Measurements from ENCODE around the gene ATP8B4.

ATP8B4 gene

DNA sequence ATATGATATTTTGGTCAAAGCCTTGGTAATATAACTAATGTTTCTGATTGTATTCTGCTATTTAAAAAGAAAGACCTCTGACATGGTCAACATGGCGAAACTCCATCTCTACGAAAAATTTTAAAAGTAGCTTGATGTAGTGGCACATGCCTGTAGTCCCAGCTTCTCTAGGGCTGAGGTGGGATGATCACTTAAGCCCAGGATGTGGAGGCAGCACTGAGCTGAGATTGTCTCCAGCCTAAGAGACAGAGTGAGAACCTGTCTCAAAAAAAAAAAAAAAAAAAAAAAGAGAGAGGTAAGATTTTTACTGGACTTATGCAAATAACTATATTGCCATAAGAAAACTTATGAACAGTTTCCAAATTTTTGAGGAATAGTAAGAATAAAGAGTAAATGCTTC lies 32.4 kb upstream of the ATP8B4 start:
- no peak overlapping the region for H3K9ac ChIP-seq
- no peak overlapping the region for H3K27ac ChIP-seq
- H3K9me3 ChIP-seq (replicated peaks in 1 of 11), result peaks cover 0 to 11% (median 8%) of the 10 kb centered on the region in 11 experiments; a peak in 17 of 22 replicates
- no peak overlapping the region for H3K4me2 ChIP-seq
- H3K27me3 ChIP-seq, result no peaks in the 10 kb centered on the region
- no peak overlapping the region for H3K4me3 ChIP-seq
- H4K20me1 ChIP-seq, result no peaks in the 10 kb centered on the region
- TF ChIP-seq Cebpa-rat (IDR thresholded peaks at IDR 0.05), result no peak
- peaks cover 0 to 14% (median 6%) of the 10 kb centered on the region in 10 experiments; a peak in 16 of 20 replicates for H3K4me1 ChIP-seq
- H3K36me3 ChIP-seq, result no peaks in the 10 kb centered on the region

DNA sequence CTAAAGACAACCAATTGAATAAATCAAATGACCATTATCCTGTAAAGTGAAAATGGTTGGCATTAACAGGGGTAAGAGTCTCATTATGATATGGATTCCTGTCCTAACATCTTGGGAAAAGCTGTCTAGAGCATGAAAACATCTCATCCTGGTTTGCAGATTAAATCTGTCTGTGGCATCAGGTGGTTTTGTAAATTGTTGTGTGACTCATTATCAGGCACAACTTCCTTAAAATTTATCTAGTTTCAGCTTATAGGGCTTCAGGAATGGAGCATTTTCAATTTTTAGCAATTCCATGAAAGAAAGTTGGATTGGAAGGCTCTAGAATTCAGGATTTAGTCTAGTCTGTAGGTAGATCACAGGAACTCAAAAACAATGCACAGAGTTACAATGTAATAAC lies 31.8 kb upstream of the ATP8B4 start:
- Histone ChIP-seq H3K27me3 (no peaks in the 10 kb centered on the region), H3K9ac (no peak overlapping the region), H3K9me3 (replicated peaks in 1 of 11) (peaks cover 0 to 7% (median 4%) of the 10 kb centered on the region in 11 experiments; a peak in 8 of 22 replicates), H3K4me1 (peaks cover 0 to 20% (median 8%) of the 10 kb centered on the region in 10 experiments; a peak in 16 of 20 replicates), H3K27ac (no peak overlapping the region), H4K20me1 (no peaks in the 10 kb centered on the region), H3K36me3 (no peaks in the 10 kb centered on the region), H3K4me2 (0 out of 22 replicates have a peak overlapping the region, but pooled peaks of 1 of the 11 experiments have one; percentile 21), H3K4me3 (no peak overlapping the region)
- no peak for TF ChIP-seq Cebpa-rat (IDR thresholded peaks at IDR 0.05)

DNA sequence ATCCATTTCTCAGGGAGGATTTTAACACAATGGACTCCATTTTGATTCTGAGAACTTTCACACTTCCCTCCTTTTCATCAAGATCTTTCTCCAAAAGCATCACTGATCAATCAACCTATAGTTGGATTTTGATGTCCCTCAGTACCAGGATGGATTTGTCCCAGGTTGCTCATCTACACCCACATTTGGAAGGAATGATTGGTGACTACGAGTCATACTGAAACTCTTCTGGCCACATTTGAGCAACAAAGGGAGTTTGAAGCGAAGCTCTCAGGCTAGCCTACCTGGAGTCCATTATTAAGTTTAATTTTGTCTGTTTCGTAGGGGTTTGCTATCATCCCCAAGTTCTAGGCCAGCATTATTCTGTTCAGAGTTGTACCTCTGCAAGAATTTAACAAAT lies 31.3 kb upstream of the ATP8B4 start:
- no peak overlapping the region for H3K9ac ChIP-seq
- no peaks in the 10 kb centered on the region for H4K20me1 ChIP-seq
- peaks cover 0 to 23% (median 8%) of the 10 kb centered on the region in 10 experiments; a peak in 16 of 20 replicates for H3K4me1 ChIP-seq
- H3K27me3 ChIP-seq, result no peaks in the 10 kb centered on the region
- H3K27ac ChIP-seq, result no peak overlapping the region
- 0 out of 22 replicates have a peak overlapping the region, but pooled peaks of 1 of the 11 experiments have one; percentile 21 for H3K4me2 ChIP-seq
- no peaks in the 10 kb centered on the region for H3K36me3 ChIP-seq
- TF ChIP-seq Cebpa-rat (IDR thresholded peaks at IDR 0.05), result no peak
- H3K9me3 ChIP-seq (replicated peaks in 1 of 11), result peaks cover 0 to 7% (median 4%) of the 10 kb centered on the region in 11 experiments; a peak in 8 of 22 replicates
- no peak overlapping the region for H3K4me3 ChIP-seq

- Histone ChIP-seq H3K27me3 (no peaks in the 10 kb centered on the region), H3K27ac (no peak overlapping the region), H3K4me1 (peaks cover 0 to 35% (median 14%) of the 10 kb centered on the region in 10 experiments; a peak in 17 of 20 replicates), H4K20me1 (no peaks in the 10 kb centered on the region), H3K4me3 (no peak overlapping the region), H3K9ac (no peak overlapping the region), H3K4me2 (no peak overlapping the region), H3K36me3 (no peaks in the 10 kb centered on the region), H3K9me3 (replicated peaks in 1 of 11) (peaks cover 0 to 10% (median 0%) of the 10 kb centered on the region in 11 experiments; a peak in 7 of 22 replicates)
- TF ChIP-seq Cebpa-rat (IDR thresholded peaks at IDR 0.05), result no peak
Measured at GRCh38 chr15:50149090-50149489, 30.1 kb upstream of the ATP8B4 start.

DNA sequence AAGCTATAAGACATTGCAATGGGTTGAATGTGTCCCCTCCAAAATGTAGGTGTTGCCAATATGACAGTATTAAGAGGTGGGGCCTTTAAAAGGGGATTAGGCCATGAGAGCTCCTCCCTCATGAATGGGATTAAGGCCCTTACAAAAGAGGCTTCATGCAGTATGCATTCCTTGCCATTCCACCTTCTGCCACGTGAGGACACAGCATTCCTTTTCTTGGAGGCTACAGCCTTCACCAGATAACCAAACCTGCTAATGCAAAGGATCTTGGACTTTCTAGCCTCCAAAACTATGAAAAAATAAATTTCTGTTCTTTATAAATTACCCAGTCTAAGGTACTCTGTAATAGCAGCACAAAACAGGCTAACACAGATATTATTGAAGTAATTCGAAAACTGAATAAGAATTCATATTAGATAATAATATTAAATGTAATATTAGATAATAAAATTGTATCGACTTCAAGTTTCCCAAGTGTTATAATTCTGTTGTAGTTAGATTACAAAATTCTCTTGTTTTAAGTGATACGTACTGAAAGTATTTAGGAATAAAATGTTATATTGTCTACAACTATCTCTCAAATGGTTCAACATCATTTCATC lies 29.4 kb upstream of the ATP8B4 start:
- Histone ChIP-seq H3K4me2 (no peak overlapping the region), H4K20me1 (no peaks in the 10 kb centered on the region), H3K9me3 (replicated peaks in 1 of 11) (peaks cover 0 to 14% (median 0%) of the 10 kb centered on the region in 11 experiments; a peak in 7 of 22 replicates), H3K4me3 (no peak overlapping the region), H3K27ac (no peak overlapping the region), H3K27me3 (no peaks in the 10 kb centered on the region), H3K9ac (no peak overlapping the region), H3K4me1 (peaks cover 0 to 37% (median 14%) of the 10 kb centered on the region in 10 experiments; a peak in 17 of 20 replicates), H3K36me3 (no peaks in the 10 kb centered on the region)
- no peak for TF ChIP-seq Cebpa-rat (IDR thresholded peaks at IDR 0.05)

DNA sequence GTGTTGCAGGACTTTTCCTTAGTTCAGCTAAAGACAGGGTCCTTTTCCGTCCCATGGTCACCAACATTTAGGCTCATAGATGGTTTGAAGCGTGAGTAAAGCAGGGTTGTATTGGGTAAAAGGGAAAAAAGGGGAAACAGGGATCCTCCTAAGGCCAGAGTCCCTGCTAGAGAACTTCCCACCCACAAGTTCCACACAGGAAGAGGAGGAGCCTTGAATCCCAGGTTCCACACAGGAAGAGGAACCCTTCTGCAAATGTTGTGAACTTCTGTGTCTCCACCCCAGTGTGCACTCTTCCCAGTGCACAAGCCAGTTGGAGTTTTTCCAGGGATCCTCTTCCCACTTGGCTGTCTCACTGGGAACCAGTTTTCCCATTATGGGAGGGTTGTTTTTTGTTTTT lies 27.6 kb upstream of the ATP8B4 start:
- H3K36me3 ChIP-seq, result no peaks in the 10 kb centered on the region
- no peak for TF ChIP-seq Cebpa-rat (IDR thresholded peaks at IDR 0.05)
- no peaks in the 10 kb centered on the region for H3K27me3 ChIP-seq
- no peak overlapping the region for H3K9ac ChIP-seq
- H3K4me1 ChIP-seq, result peaks cover 0 to 53% (median 14%) of the 10 kb centered on the region in 10 experiments; a peak in 17 of 20 replicates
- no peaks in the 10 kb centered on the region for H4K20me1 ChIP-seq
- peaks cover 0 to 14% (median 0%) of the 10 kb centered on the region in 11 experiments; a peak in 7 of 22 replicates for H3K9me3 ChIP-seq (replicated peaks in 1 of 11)
- peak overlapping the region in 2 of 11 experiments; percentile 15 to 17; a peak in 2 of 22 replicates for H3K27ac ChIP-seq
- peak overlapping the region in 7 of 11 experiments; percentile 36 to 72 (median 48); a peak in 13 of 22 replicates for H3K4me2 ChIP-seq
- H3K4me3 ChIP-seq, result no peak overlapping the region

DNA sequence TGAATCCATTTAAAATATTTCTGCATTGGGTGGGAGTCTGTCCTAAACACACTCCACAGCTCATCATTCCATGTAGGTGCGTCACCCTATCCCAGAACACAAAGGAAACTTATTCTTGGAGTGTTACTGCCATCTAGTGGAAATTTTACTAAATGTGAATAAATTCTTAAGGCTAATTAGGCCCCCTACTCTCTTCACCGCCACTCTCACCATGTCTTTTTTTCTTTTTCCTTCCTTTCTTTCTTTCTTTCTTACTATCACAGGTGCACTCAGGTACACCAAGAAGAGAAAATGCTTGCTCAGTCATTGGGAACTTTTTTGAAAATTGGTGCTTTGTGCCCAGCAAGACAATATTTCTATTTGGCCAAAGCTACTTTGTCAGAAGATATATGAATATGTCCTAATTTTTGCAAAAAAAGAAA lies 26.4 kb upstream of the ATP8B4 start:
- H3K4me2 ChIP-seq, result peak overlapping the region in 1 of 11 experiments; percentile 6; a peak in 1 of 22 replicates

DNA sequence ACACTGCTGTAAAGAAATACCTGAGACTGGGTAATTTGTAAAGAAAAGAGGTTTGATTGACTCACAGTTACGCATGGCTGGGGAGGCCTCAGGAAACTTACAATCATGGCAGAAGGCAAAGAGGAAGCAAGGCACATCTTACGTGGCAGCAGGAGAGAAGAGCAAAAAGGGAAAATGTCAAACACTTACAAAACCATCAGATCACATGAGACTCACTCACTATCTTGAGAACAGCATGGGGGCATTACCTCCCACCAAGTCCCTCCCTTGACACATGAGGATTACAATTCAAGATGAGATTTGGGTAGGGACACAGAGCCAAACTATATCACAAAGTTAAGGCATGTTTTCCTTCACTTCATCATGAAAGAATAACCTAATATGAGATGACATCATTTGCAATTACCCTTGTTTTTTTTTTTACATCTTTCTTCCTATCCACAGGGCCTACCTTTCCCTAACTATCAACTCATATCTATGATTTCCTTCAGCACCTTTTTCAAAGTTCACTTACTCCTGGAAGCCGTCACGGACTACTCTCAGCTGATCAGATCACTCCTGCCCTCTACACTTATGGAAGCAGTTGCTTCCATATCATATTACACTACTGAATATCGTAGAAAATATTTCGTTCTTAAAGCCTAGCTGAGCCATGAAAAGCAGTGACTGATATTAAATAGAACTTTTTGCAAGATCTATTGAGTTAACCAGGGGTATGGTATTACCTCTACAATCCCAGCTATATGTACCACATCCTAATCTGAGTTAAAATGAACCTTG lies 25.5 kb upstream of the ATP8B4 start:
- Histone ChIP-seq H3K27ac (peak overlapping the region in 5 of 11 experiments; percentile 0 to 17 (median 8); a peak in 4 of 22 replicates), H3K27me3 (no peaks in the 10 kb centered on the region), H3K4me2 (peak overlapping the region in 4 of 11 experiments; percentile 4 to 22 (median 14); a peak in 4 of 22 replicates), H3K9ac (no peak overlapping the region), H3K36me3 (no peaks in the 10 kb centered on the region), H3K4me3 (no peak overlapping the region), H4K20me1 (no peaks in the 10 kb centered on the region), H3K4me1 (peaks cover 0 to 63% (median 19%) of the 10 kb centered on the region in 10 experiments; a peak in 17 of 20 replicates), H3K9me3 (replicated peaks in 1 of 11) (peaks cover 0 to 14% (median 0%) of the 10 kb centered on the region in 11 experiments; a peak in 7 of 22 replicates)
- TF ChIP-seq Cebpa-rat (IDR thresholded peaks at IDR 0.05), result no peak

More for the DNA sequence above, 26.4 kb upstream of the ATP8B4 start:
- H3K27me3 ChIP-seq, result no peaks in the 10 kb centered on the region
- no peak overlapping the region for H3K4me3 ChIP-seq
- TF ChIP-seq Cebpa-rat (IDR thresholded peaks at IDR 0.05), result no peak
- H3K9me3 ChIP-seq (replicated peaks in 1 of 11), result peaks cover 0 to 14% (median 0%) of the 10 kb centered on the region in 11 experiments; a peak in 7 of 22 replicates
- no peak overlapping the region for H3K9ac ChIP-seq
- H3K27ac ChIP-seq, result no peak overlapping the region
- no peaks in the 10 kb centered on the region for H4K20me1 ChIP-seq
- no peaks in the 10 kb centered on the region for H3K36me3 ChIP-seq
- peaks cover 0 to 56% (median 19%) of the 10 kb centered on the region in 10 experiments; a peak in 17 of 20 replicates for H3K4me1 ChIP-seq

All from BLaER1 treated with 17β-estradiol and CSF1 and Interleukin-3, amounts not matched to agents 10 nM and 100 nM (cell line).